IMR-90 (cell line): Measurements from ENCODE around the gene GRIK3. TPM values are rescaled to one million over a fixed set of nuclear protein-coding genes. Genes with fewer than 3 reads are reported as not detected.
"Not testable (repeated sequence)": the region's sequence is repeated elsewhere in the genome, so short reads cannot be mapped to it uniquely, and the experiment has no call there.

Experiments
- ATAC-seq: fragments of 200-7000 bp; cut with Tn5 transposase; 2 replicates; pipeline ENCODE4 v1.9.1; 2020; ENCODE audit warnings: low read depth, mild to moderate bottlenecking, moderate library complexity
- BruUV-seq: library from RNA; stranded (reverse); fragments of 400-500 nt; replicated peaks from 2 replicates; lab custom pipeline; 2021; lab: Mats Ljungman, UMichigan
- CTCF ChIA-PET: fragments of 300-600 bp; formaldehyde crosslinking; extraction: SDS; loops from one replicate; lab custom pipeline; 2021; ENCODE audit warnings: antibody characterized with exemption; lab: Yijun Ruan, JAX
- POLR2A ChIA-PET: fragments of 300-600 bp; sonication (Branson Sonifier 250); formaldehyde crosslinking; loops from one replicate; lab custom pipeline; 2022; ENCODE audit warnings: antibody characterized with exemption; ENCODE audit not compliant: unreplicated experiment; lab: Charles Lee
- DNase-seq: peaks from one replicate; pipeline ENCODE4 v3.0.0; 2013
- H2AFZ ChIP-seq: replicated peaks from 2 replicates; pipeline ENCODE3; 2013; ENCODE audit warnings: low read length, mild to moderate bottlenecking; ENCODE audit not compliant: poor library complexity
- H2AK5ac ChIP-seq: 2 replicates; pipeline ENCODE4 v1.6.1; 2013; ENCODE audit warnings: low read depth, low read length, inconsistent platforms
- H2AK9ac ChIP-seq: replicated peaks from 2 replicates; pipeline ENCODE3; 2013; ENCODE audit warnings: mild to moderate bottlenecking, low read depth, low read length, moderate library complexity; ENCODE audit not compliant: poor library complexity
- H2BK120ac ChIP-seq: 2 replicates; pipeline ENCODE4 v1.6.1; 2013; ENCODE audit warnings: low read depth, low read length, inconsistent platforms
- H2BK15ac ChIP-seq: 3 replicates; pipeline ENCODE4 v1.6.1; 2013; ENCODE audit warnings: low read depth, low read length, inconsistent platforms
- H2BK20ac ChIP-seq: 2 replicates; pipeline ENCODE4 v1.6.1; 2013; ENCODE audit warnings: low read depth, mild to moderate bottlenecking, inconsistent platforms, low read length, moderate library complexity
- H2BK5ac ChIP-seq: 2 replicates; pipeline ENCODE4 v1.6.1; 2013; ENCODE audit warnings: mild to moderate bottlenecking, low read depth, low read length, inconsistent platforms; ENCODE audit not compliant: poor library complexity, severe bottlenecking
- H3K14ac ChIP-seq: replicated peaks from 2 replicates; pipeline ENCODE4 v1.6.1; 2013; ENCODE audit warnings: low read depth, low read length, inconsistent platforms
- H3K18ac ChIP-seq: 2 replicates; pipeline ENCODE4 v1.6.1; 2013; ENCODE audit warnings: low read depth, low read length, control low read depth
- H3K23ac ChIP-seq: 2 replicates; pipeline ENCODE4 v1.6.1; 2013; ENCODE audit warnings: low read depth, low read length, inconsistent platforms
- H3K27ac ChIP-seq: 2 replicates; pipeline ENCODE4 v1.5.1; 2013; ENCODE audit warnings: mild to moderate bottlenecking, control low read depth, low read length; ENCODE audit not compliant: insufficient read depth
- H3K27me3 ChIP-seq: 2 replicates; pipeline ENCODE4 v1.6.1; 2013; ENCODE audit warnings: low read length; ENCODE audit not compliant: control insufficient read depth, insufficient read depth
- H3K36me3 ChIP-seq: 2 replicates; pipeline ENCODE4 v1.6.1; 2013; ENCODE audit warnings: low read length, mixed read lengths; ENCODE audit not compliant: control insufficient read depth, insufficient read depth
- H3K4ac ChIP-seq: 2 replicates; pipeline ENCODE4 v1.6.1; 2013; ENCODE audit warnings: low read depth, low read length, inconsistent platforms
- H3K4me1 ChIP-seq: 2 replicates; pipeline ENCODE4 v1.6.1; 2013; ENCODE audit warnings: low read length, mixed read lengths; ENCODE audit not compliant: control insufficient read depth, insufficient read depth
- H3K4me2 ChIP-seq: 2 replicates; pipeline ENCODE4 v1.6.1; 2013; ENCODE audit warnings: low read depth, mild to moderate bottlenecking, control low read depth, low read length, moderate library complexity
- H3K4me3 ChIP-seq: 2 replicates; pipeline ENCODE4 v1.5.1; 2013; ENCODE audit warnings: low read depth, mild to moderate bottlenecking, control low read depth, low read length, moderate library complexity; ENCODE audit not compliant: insufficient read depth
- H3K56ac ChIP-seq: 2 replicates; pipeline ENCODE4 v1.6.1; 2013; ENCODE audit warnings: low read length, inconsistent platforms; ENCODE audit not compliant: insufficient read depth; ENCODE audit errors: extremely low read depth
- H3K79me1 ChIP-seq, 2 experiments: 2 replicates each; pipeline ENCODE4 v1.6.1; 2013; ENCODE audit warnings: low read length in 2 of 2, inconsistent platforms in 1 of 2, low read depth in 1 of 2
- H3K9ac ChIP-seq: 2 replicates; pipeline ENCODE4 v1.6.1; 2013; ENCODE audit warnings: low read depth, low read length, control low read depth
- H3K9me1 ChIP-seq: 2 replicates; pipeline ENCODE4 v1.6.1; 2013; ENCODE audit warnings: low read length, inconsistent platforms; ENCODE audit not compliant: insufficient read depth
- H3K9me3 ChIP-seq: 2 replicates; pipeline ENCODE4 v1.6.1; 2013; ENCODE audit warnings: low read length; ENCODE audit not compliant: control insufficient read depth, insufficient read depth
- H4K20me1 ChIP-seq: 2 replicates; pipeline ENCODE4 v1.6.1; 2013; ENCODE audit warnings: low read length, inconsistent platforms; ENCODE audit not compliant: insufficient read depth
- H4K5ac ChIP-seq: 2 replicates; pipeline ENCODE4 v1.6.1; 2013; ENCODE audit warnings: mild to moderate bottlenecking, low read depth, low read length, control low read depth
- H4K8ac ChIP-seq, 2 experiments: 2 replicates each; pipeline ENCODE4 v1.6.1; 2013; ENCODE audit warnings: low read depth in 2 of 2, low read length in 2 of 2, control low read depth in 1 of 2, inconsistent platforms in 1 of 2
- H4K91ac ChIP-seq: 2 replicates; pipeline ENCODE4 v1.6.1; 2013; ENCODE audit warnings: low read depth, low read length, inconsistent platforms; ENCODE audit not compliant: insufficient read depth
- CEBPB ChIP-seq: IDR thresholded peaks from 2 replicates; pipeline ENCODE4 v1.6.1; 2012; ENCODE audit warnings: low read depth, low read length, improper control_type of control experiment
- MAZ ChIP-seq: IDR thresholded peaks from 2 replicates; pipeline ENCODE4 v1.6.1; 2012; ENCODE audit warnings: low read depth, mild to moderate bottlenecking, low read length, improper control_type of control experiment, moderate library complexity, borderline replicate concordance
- RFX5 ChIP-seq: IDR thresholded peaks from 2 replicates; pipeline ENCODE4 v1.8.0; 2012; ENCODE audit warnings: low read depth, mild to moderate bottlenecking, low read length, moderate library complexity
- WGBS, 2 experiments: methylation state at CpG; one replicate each; pipeline versions ENCODE4 v1.1.5 to v1.1.7; 2013; ENCODE audit warnings: missing lambda C conversion rate in 2 of 2; ENCODE audit not compliant: insufficient read length in 1 of 2; ENCODE audit errors: extremely low coverage in 2 of 2; 5-methylcytosine and 5-hydroxymethylcytosine counted together
- dilution Hi-C: fragments of 300-500 bp; cut with HindIII; formaldehyde crosslinking; loops from one replicate; pipeline ENCODE4 v1.14.3; 2018; ENCODE audit warnings: low sequenced_read_pairs; ENCODE audit not compliant: unreplicated experiment
- in situ Hi-C: fragments of 300-500 bp; cut with MboI; formaldehyde crosslinking; loops from 3 replicates; pipeline ENCODE4 v1.14.3; 2019; ENCODE audit warnings: low sequenced_read_pairs, inconsistent platforms, mixed read lengths
- intact Hi-C: fragments of 100-400 bp; cut with micrococcal nuclease; formaldehyde crosslinking; loops from 2 replicates; pipeline ENCODE4 v1.10.0; 2022
- polyA plus RNA-seq, 3 experiments: library from polyadenylated mRNA; depleted of rRNA; stranded (reverse); fragments of >200 nt; gene quantifications; 2 replicates each; pipeline ENCODE4 v1.2.3, GENCODE V29; 2012; ENCODE audit warnings: low replicate concordance in 1 of 3
- total RNA-seq: library from RNA; depleted of rRNA; stranded (reverse); fragments of >200 nt; gene quantifications from 2 replicates; pipeline ENCODE4 v1.2.3, GENCODE V29; 2012

Gene GRIK3
- total and polyA plus RNA-seq, 2 of the 4 experiments (the other 2 are of a cell fraction): not detected

GRCh38 chr1:36900128-36900527 lies 134.2 kb downstream of the GRIK3 start:
- H3K9ac ChIP-seq: no peak overlapping the region
- no peak overlapping the region for H4K91ac ChIP-seq
- H2BK20ac ChIP-seq: no peak overlapping the region
- dilution Hi-C loops: no loop called here
- no peaks in the 10 kb centered on the region for H3K9me3 ChIP-seq
- ATAC-seq (no peak), DNase-seq (no peak)
- no peak overlapping the region for H2BK120ac ChIP-seq
- H3K23ac ChIP-seq: no peak overlapping the region
- ChIA-PET CTCF (no interaction called here), POLR2A (no interaction called here)
- H3K4me1 ChIP-seq: no peaks in the 10 kb centered on the region
- H3K4me3 ChIP-seq: no peak overlapping the region
- no peaks in the 10 kb centered on the region for H3K36me3 ChIP-seq
- no peak overlapping the region for H2AFZ ChIP-seq
- H2BK15ac ChIP-seq: no peak overlapping the region
- no peak overlapping the region for H3K18ac ChIP-seq
- no peak for TF ChIP-seq CEBPB
- no peak for TF ChIP-seq MAZ
- TF ChIP-seq RFX5: no peak
- H4K20me1 ChIP-seq: no peaks in the 10 kb centered on the region
- H3K27ac ChIP-seq: no peak overlapping the region
- no peak overlapping the region for H3K56ac ChIP-seq
- intact Hi-C loops: no loop called here
- no peak overlapping the region for H2AK5ac ChIP-seq
- no peaks in the 10 kb centered on the region for H3K79me1 ChIP-seq
- no TSS peak for BruUV-seq
- H3K4ac ChIP-seq: no peak overlapping the region
- H3K27me3 ChIP-seq: no peaks in the 10 kb centered on the region
- no peaks in the 10 kb centered on the region for H3K9me1 ChIP-seq
- H4K5ac ChIP-seq: no peak overlapping the region
- H2AK9ac ChIP-seq: no peak overlapping the region
- H3K4me2 ChIP-seq: no peak overlapping the region
- H3K14ac ChIP-seq: no peak overlapping the region
- WGBS, 2 experiments: no CpG with 5 or more reads among the region's 1 CpG
- in situ Hi-C loops: no loop called here
- no peak overlapping the region for H2BK5ac ChIP-seq
- H4K8ac ChIP-seq: no peak overlapping the region

- H3K56ac ChIP-seq, H3K36me3 ChIP-seq, H2AFZ ChIP-seq, H3K9me1 ChIP-seq, BruUV-seq, H3K23ac ChIP-seq, POLR2A ChIA-PET, H2AK5ac ChIP-seq, H3K9ac ChIP-seq, H2BK120ac ChIP-seq, dilution Hi-C loops, H4K5ac ChIP-seq, H3K4me1 ChIP-seq, ATAC-seq, H3K14ac ChIP-seq, in situ Hi-C loops, intact Hi-C loops, H3K27ac ChIP-seq, H2BK5ac ChIP-seq, H2BK20ac ChIP-seq, H3K18ac ChIP-seq, H3K4me3 ChIP-seq, H3K27me3 ChIP-seq, H3K9me3 ChIP-seq, H2AK9ac ChIP-seq, H4K8ac ChIP-seq, H2BK15ac ChIP-seq, H4K91ac ChIP-seq, H3K4me2 ChIP-seq, DNase-seq, H3K79me1 ChIP-seq, H4K20me1 ChIP-seq, H3K4ac ChIP-seq, CTCF ChIA-PET: not testable (repeated sequence)
Measured at GRCh38 chr1:36897813-36898212, 136.5 kb downstream of the GRIK3 start.
